Psoas muscle (tissue), 8 donors: ENCODE results near the gene SPAG6. TPM values are rescaled to one million over a fixed set of nuclear protein-coding genes. Genes with fewer than 3 reads are reported as not detected.

Experiments
- ATAC-seq, 4 donors: fragments of 200-7000 bp; cut with Tn5 transposase; one replicate each; pipeline ENCODE4 v1.9.1; 2020; ENCODE audit warnings: moderate library complexity in 3 of 4, mild to moderate bottlenecking in 2 of 4
- DNase-seq, 2 donors: peaks; one replicate each; pipeline ENCODE4 v3.0.0-alpha.2; 2020
- H3K27ac ChIP-seq: fragments of 200-600 bp; one replicate; pipeline ENCODE4 v1.8.0; 2022
- H3K27me3 ChIP-seq, 3 donors: fragments of 200-600 bp in 1 of 3; one replicate each; pipeline versions ENCODE4 v1.6.1 to v1.8.0; 2013 to 2022; ENCODE audit warnings: low read length in 2 of 3, mild to moderate bottlenecking in 2 of 3, moderate library complexity in 1 of 3; ENCODE audit not compliant: insufficient read depth in 3 of 3
- H3K36me3 ChIP-seq, 2 donors: fragments of 200-600 bp in 1 of 2; one replicate each; pipeline versions ENCODE4 v1.6.1 to v1.8.0; 2013 to 2022; ENCODE audit warnings: low read depth in 1 of 2, mild to moderate bottlenecking in 1 of 2, moderate library complexity in 1 of 2; ENCODE audit not compliant: insufficient read depth in 1 of 2
- H3K4me1 ChIP-seq: fragments of 200-600 bp; one replicate; pipeline ENCODE4 v1.8.0; 2022
- H3K4me3 ChIP-seq: fragments of 200-600 bp; one replicate; pipeline ENCODE4 v1.8.0; 2022; ENCODE audit warnings: mild to moderate bottlenecking
- H3K9me3 ChIP-seq: fragments of 200-600 bp; one replicate; pipeline ENCODE4 v1.8.0; 2022
- CTCF ChIP-seq: fragments of 200-600 bp; IDR thresholded peaks from one replicate; pipeline ENCODE4 v1.8.0; 2022; ENCODE audit warnings: antibody characterized with exemption
- WGBS, 3 donors: extraction: QIAGEN DNeasy Blood & Tissue Kit; methylation state at CpG; one replicate each; pipeline versions ENCODE4 v1.1.6 to v1.1.7; 2013; 5-methylcytosine and 5-hydroxymethylcytosine counted together
- intact Hi-C, 2 donors: fragments of 100-400 bp; cut with DNase I; formaldehyde crosslinking; loops; one replicate each; pipeline versions ENCODE4 v1.11.0 to v1.14.2; 2022
- polyA plus RNA-seq, 3 donors: library from polyadenylated mRNA; stranded (reverse); fragments of 200-250 nt; gene quantifications; one replicate each; pipeline ENCODE4 v1.2.3, GENCODE V29; 2013
- total RNA-seq, 4 donors: library from RNA; stranded (reverse); fragmentation: NEBNext Ultra II Directional in 2 of 4; extraction: Animal tissue kit (Norgen Biotek cat#: 25700) in 2 of 4; gene quantifications; one replicate each; pipeline versions ENCODE4 v1.2.1 to v1.2.4, GENCODE V29; 2021 to 2023
- donor health status: healthy with polysubstance abuse.
- donor health status: DM: no; HTN: no; CAD: no; lungs with moderate emphysema.
- donor health status: Bipolar disorder and iron deficiency.
- donor health status: healthy.
- donor health status: DM: yes; HTN: yes; CAD: no.
- donor health status: DM: no; HTN: no; CAD: no.
- donor health status: DM: no; HTN: no; CAD: no.
- donor health status: DM: yes; HTN: yes; CAD: no.

The SPAG6 gene
- total and polyA plus RNA-seq, 7 donors = 0.15 TPM; not detected in 6

- ATAC-seq = no peak
- Histone ChIP-seq H3K9me3 (no peaks in the 10 kb centered on the region), H3K36me3 (no peaks in the 10 kb centered on the region), H3K27ac (no peak overlapping the region), H3K4me3 (no peak overlapping the region), H3K4me1 (no peaks in the 10 kb centered on the region), H3K27me3 (no peaks in the 10 kb centered on the region)
- TF ChIP-seq CTCF = no peak
- no peak for DNase-seq
- 42 to 68% (median 42%) methylated on average over 7 of the region's 7 CpGs for WGBS, 3 donors
- intact Hi-C loops = no loop called here
Observed at GRCh38 chr10:22460101-22460500, 114.8 kb downstream of the SPAG6 start.

- H3K27ac ChIP-seq = no peak overlapping the region
- H3K27me3 ChIP-seq = no peaks in the 10 kb centered on the region
- H3K4me1 ChIP-seq = no peaks in the 10 kb centered on the region
- no peaks in the 10 kb centered on the region for H3K9me3 ChIP-seq
- no peak for DNase-seq
- no peak overlapping the region for H3K4me3 ChIP-seq
- intact Hi-C loops = no loop called here
- no peaks in the 10 kb centered on the region for H3K36me3 ChIP-seq
- 80 to 84% (median 82%) methylated on average over 6 of the region's 6 CpGs for WGBS, 3 donors
- no peak for TF ChIP-seq CTCF
- no peak for ATAC-seq
Observed at GRCh38 chr10:22460531-22461403, 115.5 kb downstream of the SPAG6 start.

DNA sequence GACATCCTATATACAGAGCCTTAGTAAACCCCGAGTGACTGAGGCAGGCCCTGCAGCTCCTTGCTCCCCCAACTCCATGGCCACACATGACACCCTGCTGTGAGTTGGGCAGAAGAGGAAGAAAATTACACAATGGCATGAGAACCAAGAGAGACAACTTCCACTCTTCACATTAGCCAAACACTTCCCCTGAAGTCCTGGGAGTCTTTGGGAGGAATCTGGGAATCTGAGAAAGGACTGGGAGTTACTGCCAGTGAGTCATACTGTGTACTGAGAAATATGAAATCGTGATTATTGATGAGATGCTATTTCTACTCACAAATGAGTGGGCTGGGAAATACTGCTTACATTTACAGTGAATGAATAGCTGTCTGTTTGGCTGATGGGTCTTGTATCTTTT is 116.6 kb downstream of the SPAG6 start:
- Histone ChIP-seq H3K36me3 (no peaks in the 10 kb centered on the region), H3K27me3 (no peaks in the 10 kb centered on the region), H3K4me1 (no peaks in the 10 kb centered on the region), H3K4me3 (no peak overlapping the region), H3K9me3 (no peaks in the 10 kb centered on the region), H3K27ac (no peak overlapping the region)
- no peak for ATAC-seq
- DNase-seq = no peak
- 72 to 95% (median 92%) methylated on average over 2 of the region's 2 CpGs for WGBS, 3 donors
- intact Hi-C loops = no loop called here
- TF ChIP-seq CTCF = no peak

DNA sequence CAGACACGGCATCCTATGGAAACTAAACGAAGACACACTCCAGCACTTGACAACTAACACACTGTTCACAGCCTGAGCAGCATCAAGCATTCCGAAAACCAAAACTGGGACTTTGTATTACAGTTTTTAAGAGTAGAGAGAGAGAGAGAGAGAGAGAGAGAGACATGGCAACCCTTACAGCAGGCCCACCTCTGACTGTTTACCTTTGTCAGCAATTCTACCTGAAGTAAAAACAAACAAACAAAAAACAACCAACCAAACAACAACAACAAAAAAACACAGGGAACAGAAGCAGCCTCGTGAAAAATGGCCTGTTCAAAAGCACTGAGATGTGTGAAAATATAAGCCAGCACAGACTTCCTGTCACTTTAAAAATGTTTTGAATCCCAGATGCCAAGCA is 118.0 kb downstream of the SPAG6 start:
- no peaks in the 10 kb centered on the region for H3K27me3 ChIP-seq
- H3K4me3 ChIP-seq = no peak overlapping the region
- H3K9me3 ChIP-seq = no peaks in the 10 kb centered on the region
- TF ChIP-seq CTCF = no peak
- intact Hi-C loops = no loop called here
- ATAC-seq (no peak), DNase-seq (no peak)
- H3K4me1 ChIP-seq = no peaks in the 10 kb centered on the region
- H3K36me3 ChIP-seq = no peaks in the 10 kb centered on the region
- no peak overlapping the region for H3K27ac ChIP-seq
- WGBS, 3 donors = 77 to 80% (median 78%) methylated on average over 4 of the region's 4 CpGs
